ENCODE results near the gene OR6N1.

The OR6N1 gene

GRCh38 chr1:158781104-158781503, 9.1 kb upstream of the OR6N1 start, which contains the start of gene OR6N2:
OR6N2 (minus strand) TSS chr1:158781204; CDS start chr1:158777635, 3,569 bp downstream.
- TF ChIP-seq PAX5 (IDR thresholded peaks at IDR 0.05; ENCODE audit: insufficient read depth, low read length, severe bottlenecking) (no peak), POU2F2 (IDR thresholded peaks at IDR 0.05; ENCODE audit: low read depth, low read length) (no peak), POLR2AphosphoS5 (IDR thresholded peaks at IDR 0.05; ENCODE audit: low read depth, low read length) (no peak), SPI1 (IDR thresholded peaks at IDR 0.05; ENCODE audit: low read depth, low read length) (no peak), TAF1 (IDR thresholded peaks at IDR 0.05; ENCODE audit: low read depth, low read length) (no peak), POLR2A (IDR thresholded peaks at IDR 0.05; ENCODE audit: low read depth, low read length) (no peak)
- DNase-seq (ENCODE audit: insufficient read length, low spot score) (no peak), FAIRE-seq (no peak)

- no peak for FAIRE-seq
- no peak for DNase-seq (ENCODE audit: insufficient read length, low spot score)
- TF ChIP-seq TAF1 (IDR thresholded peaks at IDR 0.05; ENCODE audit: low read depth, low read length) (no peak), POU2F2 (IDR thresholded peaks at IDR 0.05; ENCODE audit: low read depth, low read length) (no peak), SPI1 (IDR thresholded peaks at IDR 0.05; ENCODE audit: low read depth, low read length) (no peak), PAX5 (IDR thresholded peaks at IDR 0.05; ENCODE audit: insufficient read depth, low read length, severe bottlenecking) (no peak), POLR2A (IDR thresholded peaks at IDR 0.05; ENCODE audit: low read depth, low read length) (no peak)
Measured at GRCh38 chr1:158754420-158754819, 17.6 kb downstream of the OR6N1 start, which contains the start of gene OR6K6. OR6K6 (plus strand) TSS chr1:158754720; CDS start chr1:158754888, 168 bp downstream.

GRCh38 chr1:158752155-158752712, 19.8 kb downstream of the OR6N1 start:
- no peak for FAIRE-seq
- DNase-seq (ENCODE audit: insufficient read length, low spot score), result no peak
- TF ChIP-seq POLR2A (IDR thresholded peaks at IDR 0.05; ENCODE audit: low read depth, low read length), result no peak
- no peak for TF ChIP-seq SPI1 (IDR thresholded peaks at IDR 0.05; ENCODE audit: low read depth, low read length)
- TF ChIP-seq TAF1 (IDR thresholded peaks at IDR 0.05; ENCODE audit: low read depth, low read length), result no peak
- TF ChIP-seq POU2F2 (IDR thresholded peaks at IDR 0.05; ENCODE audit: low read depth, low read length), result no peak
- TF ChIP-seq PAX5 (IDR thresholded peaks at IDR 0.05; ENCODE audit: insufficient read depth, low read length, severe bottlenecking), result no peak
- no peak for TF ChIP-seq POLR2AphosphoS5 (IDR thresholded peaks at IDR 0.05; ENCODE audit: low read depth, low read length)

GRCh38 chr1:158735848-158736247, 36.1 kb downstream of the OR6N1 start:
- no peak for DNase-seq (ENCODE audit: insufficient read length, low spot score)
- no peak for FAIRE-seq
- TF ChIP-seq SPI1 (IDR thresholded peaks at IDR 0.05; ENCODE audit: low read depth, low read length), result no peak

- DNase-seq (ENCODE audit: insufficient read length, low spot score) (no peak), FAIRE-seq (no peak)
- TF ChIP-seq TAF1 (IDR thresholded peaks at IDR 0.05; ENCODE audit: low read depth, low read length), result no peak
- no peak for TF ChIP-seq POLR2AphosphoS5 (IDR thresholded peaks at IDR 0.05; ENCODE audit: low read depth, low read length)
- no peak for TF ChIP-seq SPI1 (IDR thresholded peaks at IDR 0.05; ENCODE audit: low read depth, low read length)
- TF ChIP-seq POU2F2 (IDR thresholded peaks at IDR 0.05; ENCODE audit: low read depth, low read length), result no peak
- no peak for TF ChIP-seq PAX5 (IDR thresholded peaks at IDR 0.05; ENCODE audit: insufficient read depth, low read length, severe bottlenecking)
- TF ChIP-seq POLR2A (IDR thresholded peaks at IDR 0.05; ENCODE audit: low read depth, low read length), result no peak
Measured at GRCh38 chr1:158732524-158732923, 39.5 kb downstream of the OR6N1 start.

GRCh38 chr1:158731707-158732106, 40.3 kb downstream of the OR6N1 start:
- DNase-seq (ENCODE audit: insufficient read length, low spot score), result no peak
- TF ChIP-seq SPI1 (IDR thresholded peaks at IDR 0.05; ENCODE audit: low read depth, low read length) (no peak), POU2F2 (IDR thresholded peaks at IDR 0.05; ENCODE audit: low read depth, low read length) (no peak), POLR2A (IDR thresholded peaks at IDR 0.05; ENCODE audit: low read depth, low read length) (no peak), POLR2AphosphoS5 (IDR thresholded peaks at IDR 0.05; ENCODE audit: low read depth, low read length) (no peak), TAF1 (IDR thresholded peaks at IDR 0.05; ENCODE audit: low read depth, low read length) (no peak), PAX5 (IDR thresholded peaks at IDR 0.05; ENCODE audit: insufficient read depth, low read length, severe bottlenecking) (no peak)
- FAIRE-seq, result no peak

- TF ChIP-seq PAX5 (IDR thresholded peaks at IDR 0.05; ENCODE audit: insufficient read depth, low read length, severe bottlenecking), result no peak
- TF ChIP-seq POLR2A (IDR thresholded peaks at IDR 0.05; ENCODE audit: low read depth, low read length), result no peak
- no peak for TF ChIP-seq POLR2AphosphoS5 (IDR thresholded peaks at IDR 0.05; ENCODE audit: low read depth, low read length)
- TF ChIP-seq SPI1 (IDR thresholded peaks at IDR 0.05; ENCODE audit: low read depth, low read length), result no peak
- no peak for TF ChIP-seq TAF1 (IDR thresholded peaks at IDR 0.05; ENCODE audit: low read depth, low read length)
- no peak for TF ChIP-seq POU2F2 (IDR thresholded peaks at IDR 0.05; ENCODE audit: low read depth, low read length)
- no peak for FAIRE-seq
- no peak for DNase-seq (ENCODE audit: insufficient read length, low spot score)
Measured at GRCh38 chr1:158730453-158730852, 41.5 kb downstream of the OR6N1 start.

GRCh38 chr1:158728510-158729225, 43.3 kb downstream of the OR6N1 start:
- no peak for TF ChIP-seq POLR2A (IDR thresholded peaks at IDR 0.05; ENCODE audit: low read depth, low read length)
- TF ChIP-seq POLR2AphosphoS5 (IDR thresholded peaks at IDR 0.05; ENCODE audit: low read depth, low read length), result no peak
- TF ChIP-seq SPI1 (IDR thresholded peaks at IDR 0.05; ENCODE audit: low read depth, low read length), result no peak
- no peak for TF ChIP-seq TAF1 (IDR thresholded peaks at IDR 0.05; ENCODE audit: low read depth, low read length)
- TF ChIP-seq POU2F2 (IDR thresholded peaks at IDR 0.05; ENCODE audit: low read depth, low read length), result no peak
- TF ChIP-seq PAX5 (IDR thresholded peaks at IDR 0.05; ENCODE audit: insufficient read depth, low read length, severe bottlenecking), result no peak
- FAIRE-seq, result no peak

GRCh38 chr1:158724442-158724841, 47.6 kb downstream of the OR6N1 start:
- FAIRE-seq, result no peak
- no peak for DNase-seq (ENCODE audit: insufficient read length, low spot score)
- TF ChIP-seq PAX5 (IDR thresholded peaks at IDR 0.05; ENCODE audit: insufficient read depth, low read length, severe bottlenecking) (no peak), SPI1 (IDR thresholded peaks at IDR 0.05; ENCODE audit: low read depth, low read length) (no peak), POU2F2 (IDR thresholded peaks at IDR 0.05; ENCODE audit: low read depth, low read length) (no peak), POLR2A (IDR thresholded peaks at IDR 0.05; ENCODE audit: low read depth, low read length) (no peak), TAF1 (IDR thresholded peaks at IDR 0.05; ENCODE audit: low read depth, low read length) (no peak), POLR2AphosphoS5 (IDR thresholded peaks at IDR 0.05; ENCODE audit: low read depth, low read length) (no peak)

More at GRCh38 chr1:158728510-158729225, 43.3 kb downstream of the OR6N1 start:
- DNase-seq (ENCODE audit: insufficient read length, low spot score), result no peak
